Stimulated activated CD4-positive, alpha-beta T cell treated with anti-CD3 and anti-CD28 coated beads, Interleukin-4, amount 100 ng/mL, for 1 hour (primary cell): ENCODE results near the gene CST7.

Experiments
- DNase-seq: peaks from one replicate; pipeline ENCODE4 v3.0.0-alpha.2; 2020

The CST7 gene

DNA sequence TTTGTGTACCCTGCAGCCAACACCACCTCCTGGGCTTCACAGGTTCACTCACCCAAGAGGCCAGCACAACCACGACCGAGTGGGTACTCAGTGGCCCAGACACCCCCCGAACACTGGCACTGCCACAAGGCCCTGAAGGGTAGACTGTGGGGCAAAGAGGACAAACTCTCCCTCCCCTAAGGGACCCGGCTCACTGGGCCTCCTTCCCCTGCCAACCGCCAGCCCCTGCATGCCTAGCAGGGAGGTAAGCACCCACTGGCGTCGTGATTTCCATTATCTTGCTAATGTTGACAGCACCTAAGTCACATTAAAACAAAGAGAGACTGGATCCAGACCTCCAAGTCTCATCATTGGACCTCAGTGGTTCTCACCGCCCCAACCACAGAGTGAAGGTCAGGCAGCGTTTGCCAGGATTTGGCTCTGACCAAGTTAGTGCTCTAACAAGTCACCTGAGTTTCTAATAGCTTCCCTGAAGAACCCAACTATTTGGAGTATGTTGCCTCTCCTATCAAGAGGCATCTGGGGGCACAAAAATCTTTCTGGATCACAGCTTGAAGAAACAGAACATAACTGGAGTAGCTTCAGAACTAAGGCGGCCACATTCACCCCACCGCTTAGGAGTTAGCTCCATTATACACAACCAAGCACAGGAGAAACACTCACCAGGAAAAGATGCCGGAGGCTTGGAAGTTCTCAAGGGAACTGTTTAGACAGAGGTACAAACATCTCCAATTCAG, 57.5 kb downstream of the CST7 start:
- DNase-seq = no peak

DNA sequence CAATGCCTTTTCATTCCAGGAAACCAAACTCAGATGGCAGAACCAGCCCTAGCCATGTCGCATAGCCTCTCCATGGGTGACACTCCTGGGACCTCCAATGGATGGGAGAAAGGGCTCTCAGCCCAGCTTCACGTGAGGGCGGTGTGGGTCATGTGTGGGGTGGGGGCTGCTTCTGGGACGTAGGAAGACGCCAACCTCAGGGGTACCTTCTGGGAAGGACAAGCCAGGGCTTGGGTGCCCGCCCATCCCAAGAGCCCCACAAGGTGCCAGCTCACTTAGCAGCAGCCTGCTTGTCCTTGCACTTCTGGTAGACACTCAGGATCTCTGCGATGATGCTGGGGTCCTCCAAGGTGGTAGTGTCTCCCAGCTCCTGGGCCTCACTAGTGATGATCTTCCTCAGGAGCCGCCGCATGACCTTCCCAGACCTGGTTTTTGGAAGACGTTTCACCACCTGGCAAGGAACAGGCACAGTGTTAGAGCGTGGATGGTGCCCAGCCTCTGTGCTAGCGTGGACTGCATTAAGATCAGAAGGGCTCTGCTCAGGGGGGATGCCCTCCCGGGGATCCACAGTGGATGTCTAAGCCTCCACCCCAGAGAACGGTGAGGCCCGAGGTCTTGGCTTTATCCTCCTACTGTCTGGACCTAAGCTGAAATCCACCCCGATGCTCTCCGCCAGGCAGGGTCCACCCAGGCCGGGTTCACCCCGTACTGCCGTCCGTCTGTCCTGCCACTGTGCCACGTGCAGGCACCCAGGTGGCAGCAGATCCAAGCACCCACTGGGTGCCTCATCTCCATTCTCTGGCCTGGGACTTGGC, 58.6 kb downstream of the CST7 start:
- DNase-seq = no peak

DNA sequence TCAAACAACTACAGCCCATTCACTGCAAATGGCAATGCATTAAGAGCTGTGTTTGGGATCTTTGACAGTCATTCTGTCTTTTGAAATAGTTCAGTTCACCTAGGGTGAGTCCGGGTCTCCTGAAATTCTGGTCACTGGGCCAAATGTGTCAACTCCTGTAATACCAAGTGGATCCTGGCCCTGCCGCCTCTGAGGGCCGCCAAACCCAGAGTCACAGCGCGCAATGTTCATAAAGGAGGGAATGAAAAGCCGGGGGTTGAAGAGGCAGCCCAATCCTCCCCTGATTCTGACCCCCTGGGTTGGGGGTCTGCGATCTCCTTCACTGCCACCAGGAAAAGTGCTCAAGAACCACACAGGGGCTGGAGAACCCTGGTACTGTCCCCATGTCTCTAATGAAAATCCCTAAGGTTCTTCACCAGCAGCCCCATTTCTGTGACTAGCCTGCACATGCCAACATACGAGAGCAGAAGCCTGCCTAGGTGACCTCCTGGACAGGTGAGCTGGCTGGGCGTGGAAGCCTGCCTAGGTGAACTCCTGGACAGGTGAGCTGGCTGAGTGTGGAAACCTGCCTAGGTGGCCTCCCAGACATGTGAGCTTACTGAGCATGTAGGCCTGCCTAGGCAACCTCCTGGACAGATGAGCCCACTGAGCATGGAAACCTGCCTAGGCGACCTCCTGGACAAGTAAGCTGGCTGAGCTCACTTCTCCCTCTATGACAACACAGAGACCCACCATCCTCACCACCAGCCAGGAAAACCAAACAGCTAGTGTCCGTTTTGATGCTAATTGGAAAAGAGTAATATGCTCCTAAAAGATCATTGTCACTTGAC, 59.5 kb downstream of the CST7 start:
- DNase-seq = no peak
